ENCODE measurements around the gene WRAP73. TPM values are rescaled to one million over a fixed set of nuclear protein-coding genes. Genes with fewer than 3 reads are reported as not detected.
A peak's percentile ranks its signal among the peaks of the same experiment; 100 is the strongest.

The WRAP73 gene
- total and polyA plus RNA-seq, 9 of the 15 experiments (the other 6 are each of a cell fraction or from before 2014, with no cell fraction given) = 4.3 to 51.8 (median 30.1) TPM

GRCh38 chr1:3649342-3650247 lies at the start of gene WRAP73 (continued):
- TF ChIP-seq, protein P1, sequence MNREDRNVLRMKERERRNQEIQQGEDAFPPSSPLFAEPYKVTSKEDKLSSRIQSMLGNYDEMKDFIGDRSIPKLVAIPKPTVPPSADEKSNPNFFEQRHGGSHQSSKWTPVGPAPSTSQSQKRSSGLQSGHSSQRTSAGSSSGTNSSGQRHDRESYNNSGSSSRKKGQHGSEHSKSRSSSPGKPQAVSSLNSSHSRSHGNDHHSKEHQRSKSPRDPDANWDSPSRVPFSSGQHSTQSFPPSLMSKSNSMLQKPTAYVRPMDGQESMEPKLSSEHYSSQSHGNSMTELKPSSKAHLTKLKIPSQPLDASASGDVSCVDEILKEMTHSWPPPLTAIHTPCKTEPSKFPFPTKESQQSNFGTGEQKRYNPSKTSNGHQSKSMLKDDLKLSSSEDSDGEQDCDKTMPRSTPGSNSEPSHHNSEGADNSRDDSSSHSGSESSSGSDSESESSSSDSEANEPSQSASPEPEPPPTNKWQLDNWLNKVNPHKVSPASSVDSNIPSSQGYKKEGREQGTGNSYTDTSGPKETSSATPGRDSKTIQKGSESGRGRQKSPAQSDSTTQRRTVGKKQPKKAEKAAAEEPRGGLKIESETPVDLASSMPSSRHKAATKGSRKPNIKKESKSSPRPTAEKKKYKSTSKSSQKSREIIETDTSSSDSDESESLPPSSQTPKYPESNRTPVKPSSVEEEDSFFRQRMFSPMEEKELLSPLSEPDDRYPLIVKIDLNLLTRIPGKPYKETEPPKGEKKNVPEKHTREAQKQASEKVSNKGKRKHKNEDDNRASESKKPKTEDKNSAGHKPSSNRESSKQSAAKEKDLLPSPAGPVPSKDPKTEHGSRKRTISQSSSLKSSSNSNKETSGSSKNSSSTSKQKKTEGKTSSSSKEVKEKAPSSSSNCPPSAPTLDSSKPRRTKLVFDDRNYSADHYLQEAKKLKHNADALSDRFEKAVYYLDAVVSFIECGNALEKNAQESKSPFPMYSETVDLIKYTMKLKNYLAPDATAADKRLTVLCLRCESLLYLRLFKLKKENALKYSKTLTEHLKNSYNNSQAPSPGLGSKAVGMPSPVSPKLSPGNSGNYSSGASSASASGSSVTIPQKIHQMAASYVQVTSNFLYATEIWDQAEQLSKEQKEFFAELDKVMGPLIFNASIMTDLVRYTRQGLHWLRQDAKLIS (CRISPR knock-in tag; IDR thresholded peaks at IDR 0.05) = no peak
- TF ChIP-seq SIN3B (IDR thresholded peaks at IDR 0.05; ENCODE audit: low read depth) (peak; percentile 43; the same call in 1 of the 2 replicates), BRD4 (IDR thresholded peaks at IDR 0.05) (no peak), RHOXF2B (CRISPR knock-in tag; conservative IDR thresholded peaks at IDR 0.05) (no peak), RFX7 (CRISPR knock-in tag; IDR thresholded peaks at IDR 0.05) (no peak), STAG1 (CRISPR knock-in tag; IDR thresholded peaks at IDR 0.05; ENCODE audit: borderline replicate concordance) (no peak), SMAD2 (IDR thresholded peaks at IDR 0.05; ENCODE audit: low read depth, low read length) (no peak), U2AF1 (optimal IDR thresholded peaks at IDR 0.05; ENCODE audit: low read depth, low read length) (no peak), HEY1 (CRISPR knock-in tag; IDR thresholded peaks at IDR 0.05; ENCODE audit: borderline replicate concordance) (no peak), E2F6 (IDR thresholded peaks at IDR 0.05; ENCODE audit: borderline replicate concordance in 1 of 2, extremely low read depth in 1 of 2, insufficient read depth in 1 of 2, insufficient read length in 1 of 2, low read depth in 1 of 2, low read length in 1 of 2, poor library complexity in 1 of 2, severe bottlenecking in 1 of 2) (peak; percentile 83 to 97), RNF2 (IDR thresholded peaks at IDR 0.05) (no peak)
- TF ChIP-seq, protein P2, sequence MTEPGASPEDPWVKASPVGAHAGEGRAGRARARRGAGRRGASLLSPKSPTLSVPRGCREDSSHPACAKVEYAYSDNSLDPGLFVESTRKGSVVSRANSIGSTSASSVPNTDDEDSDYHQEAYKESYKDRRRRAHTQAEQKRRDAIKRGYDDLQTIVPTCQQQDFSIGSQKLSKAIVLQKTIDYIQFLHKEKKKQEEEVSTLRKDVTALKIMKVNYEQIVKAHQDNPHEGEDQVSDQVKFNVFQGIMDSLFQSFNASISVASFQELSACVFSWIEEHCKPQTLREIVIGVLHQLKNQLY (CRISPR knock-in tag; conservative IDR thresholded peaks at IDR 0.05) = no peak
- TF ChIP-seq, protein P3, sequence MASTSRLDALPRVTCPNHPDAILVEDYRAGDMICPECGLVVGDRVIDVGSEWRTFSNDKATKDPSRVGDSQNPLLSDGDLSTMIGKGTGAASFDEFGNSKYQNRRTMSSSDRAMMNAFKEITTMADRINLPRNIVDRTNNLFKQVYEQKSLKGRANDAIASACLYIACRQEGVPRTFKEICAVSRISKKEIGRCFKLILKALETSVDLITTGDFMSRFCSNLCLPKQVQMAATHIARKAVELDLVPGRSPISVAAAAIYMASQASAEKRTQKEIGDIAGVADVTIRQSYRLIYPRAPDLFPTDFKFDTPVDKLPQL (IDR thresholded peaks at IDR 0.05; ENCODE audit: extremely low read depth, insufficient read length) = no peak
- TF ChIP-seq, protein P4, sequence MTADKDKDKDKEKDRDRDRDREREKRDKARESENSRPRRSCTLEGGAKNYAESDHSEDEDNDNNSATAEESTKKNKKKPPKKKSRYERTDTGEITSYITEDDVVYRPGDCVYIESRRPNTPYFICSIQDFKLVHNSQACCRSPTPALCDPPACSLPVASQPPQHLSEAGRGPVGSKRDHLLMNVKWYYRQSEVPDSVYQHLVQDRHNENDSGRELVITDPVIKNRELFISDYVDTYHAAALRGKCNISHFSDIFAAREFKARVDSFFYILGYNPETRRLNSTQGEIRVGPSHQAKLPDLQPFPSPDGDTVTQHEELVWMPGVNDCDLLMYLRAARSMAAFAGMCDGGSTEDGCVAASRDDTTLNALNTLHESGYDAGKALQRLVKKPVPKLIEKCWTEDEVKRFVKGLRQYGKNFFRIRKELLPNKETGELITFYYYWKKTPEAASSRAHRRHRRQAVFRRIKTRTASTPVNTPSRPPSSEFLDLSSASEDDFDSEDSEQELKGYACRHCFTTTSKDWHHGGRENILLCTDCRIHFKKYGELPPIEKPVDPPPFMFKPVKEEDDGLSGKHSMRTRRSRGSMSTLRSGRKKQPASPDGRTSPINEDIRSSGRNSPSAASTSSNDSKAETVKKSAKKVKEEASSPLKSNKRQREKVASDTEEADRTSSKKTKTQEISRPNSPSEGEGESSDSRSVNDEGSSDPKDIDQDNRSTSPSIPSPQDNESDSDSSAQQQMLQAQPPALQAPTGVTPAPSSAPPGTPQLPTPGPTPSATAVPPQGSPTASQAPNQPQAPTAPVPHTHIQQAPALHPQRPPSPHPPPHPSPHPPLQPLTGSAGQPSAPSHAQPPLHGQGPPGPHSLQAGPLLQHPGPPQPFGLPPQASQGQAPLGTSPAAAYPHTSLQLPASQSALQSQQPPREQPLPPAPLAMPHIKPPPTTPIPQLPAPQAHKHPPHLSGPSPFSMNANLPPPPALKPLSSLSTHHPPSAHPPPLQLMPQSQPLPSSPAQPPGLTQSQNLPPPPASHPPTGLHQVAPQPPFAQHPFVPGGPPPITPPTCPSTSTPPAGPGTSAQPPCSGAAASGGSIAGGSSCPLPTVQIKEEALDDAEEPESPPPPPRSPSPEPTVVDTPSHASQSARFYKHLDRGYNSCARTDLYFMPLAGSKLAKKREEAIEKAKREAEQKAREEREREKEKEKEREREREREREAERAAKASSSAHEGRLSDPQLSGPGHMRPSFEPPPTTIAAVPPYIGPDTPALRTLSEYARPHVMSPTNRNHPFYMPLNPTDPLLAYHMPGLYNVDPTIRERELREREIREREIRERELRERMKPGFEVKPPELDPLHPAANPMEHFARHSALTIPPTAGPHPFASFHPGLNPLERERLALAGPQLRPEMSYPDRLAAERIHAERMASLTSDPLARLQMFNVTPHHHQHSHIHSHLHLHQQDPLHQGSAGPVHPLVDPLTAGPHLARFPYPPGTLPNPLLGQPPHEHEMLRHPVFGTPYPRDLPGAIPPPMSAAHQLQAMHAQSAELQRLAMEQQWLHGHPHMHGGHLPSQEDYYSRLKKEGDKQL (CRISPR knock-in tag; IDR thresholded peaks at IDR 0.05; ENCODE audit: borderline replicate concordance) = no peak
